Ovary (tissue), 3 donors: ENCODE data around the gene SLC25A33.

Source experiments
- POLR2A ChIP-seq: fragments of 450-650 bp; IDR thresholded peaks from one replicate; pipeline ENCODE4 v1.6.1; 2017; ENCODE audit warnings: antibody characterized with exemption, mild to moderate bottlenecking, moderate library complexity
- TF ChIP-seq, protein P1 (sequence below), 3 donors: fragments of 450-650 bp in 2 of 3; fragments of 200-600 bp in 1 of 3; IDR thresholded peaks; one replicate each; pipeline versions ENCODE4 v1.5.1 to v1.8.0; 2016 to 2022; ENCODE audit warnings: antibody characterized with exemption in 3 of 3, mild to moderate bottlenecking in 1 of 3
- donor health status: DM: no; HTN: no; CAD: no.

DNA sequence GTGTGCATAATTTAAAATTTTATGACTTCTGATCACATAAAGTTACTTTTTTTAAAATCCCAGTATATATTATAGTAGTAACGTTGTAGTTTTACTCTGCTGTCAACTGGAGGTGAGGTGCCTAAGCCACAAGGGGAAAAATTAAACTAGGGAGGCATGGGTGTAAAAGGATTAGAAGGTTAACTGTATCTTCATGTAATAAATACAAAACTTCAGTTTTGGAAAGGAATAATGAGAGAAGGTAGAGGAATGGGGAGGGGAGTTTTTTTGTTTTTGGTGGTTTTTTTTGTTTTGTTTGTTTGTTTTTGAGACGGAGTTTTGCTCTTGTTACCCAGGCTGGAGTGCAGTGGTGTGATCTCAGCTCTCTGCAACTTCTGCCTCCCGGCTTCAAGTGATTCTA, 5.7 kb downstream of the SLC25A33 start:
- TF ChIP-seq, protein P1, sequence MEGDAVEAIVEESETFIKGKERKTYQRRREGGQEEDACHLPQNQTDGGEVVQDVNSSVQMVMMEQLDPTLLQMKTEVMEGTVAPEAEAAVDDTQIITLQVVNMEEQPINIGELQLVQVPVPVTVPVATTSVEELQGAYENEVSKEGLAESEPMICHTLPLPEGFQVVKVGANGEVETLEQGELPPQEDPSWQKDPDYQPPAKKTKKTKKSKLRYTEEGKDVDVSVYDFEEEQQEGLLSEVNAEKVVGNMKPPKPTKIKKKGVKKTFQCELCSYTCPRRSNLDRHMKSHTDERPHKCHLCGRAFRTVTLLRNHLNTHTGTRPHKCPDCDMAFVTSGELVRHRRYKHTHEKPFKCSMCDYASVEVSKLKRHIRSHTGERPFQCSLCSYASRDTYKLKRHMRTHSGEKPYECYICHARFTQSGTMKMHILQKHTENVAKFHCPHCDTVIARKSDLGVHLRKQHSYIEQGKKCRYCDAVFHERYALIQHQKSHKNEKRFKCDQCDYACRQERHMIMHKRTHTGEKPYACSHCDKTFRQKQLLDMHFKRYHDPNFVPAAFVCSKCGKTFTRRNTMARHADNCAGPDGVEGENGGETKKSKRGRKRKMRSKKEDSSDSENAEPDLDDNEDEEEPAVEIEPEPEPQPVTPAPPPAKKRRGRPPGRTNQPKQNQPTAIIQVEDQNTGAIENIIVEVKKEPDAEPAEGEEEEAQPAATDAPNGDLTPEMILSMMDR (IDR thresholded peaks at IDR 0.05) = no peak
- no peak for TF ChIP-seq POLR2A
